ENCODE measurements around the gene PEX16. TPM values are rescaled to one million over a fixed set of nuclear protein-coding genes. Genes with fewer than 3 reads are reported as not detected.

The PEX16 gene
- total and polyA plus RNA-seq, 5 donors from 2014 or later, result 52.6 to 64.1 (median 61.4) TPM

DNA sequence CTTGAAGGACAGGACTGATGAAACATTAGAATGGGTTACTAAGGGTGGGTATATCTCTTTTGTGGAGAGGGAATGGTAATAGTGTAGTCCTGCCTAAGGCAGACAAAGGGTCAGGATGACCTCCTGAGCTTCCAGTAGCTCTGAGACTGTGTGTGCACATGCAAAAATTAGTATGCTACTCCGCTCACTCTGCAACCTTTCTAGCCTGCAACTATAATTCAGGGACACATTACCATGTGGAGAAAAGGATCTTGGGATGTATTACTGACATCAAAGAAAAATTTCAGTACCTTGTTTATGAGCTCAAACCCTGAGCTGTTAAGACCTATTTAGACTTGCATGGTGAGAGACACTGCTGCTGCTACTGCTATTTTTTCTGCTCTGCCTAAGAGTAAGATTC lies 30.2 kb upstream of the PEX16 start:
- H3K36me3 Mint-ChIP-seq, result peaks cover 44% of the 10 kb centered on the region
- no peaks in the 10 kb centered on the region for H3K9me3 ChIP-seq (ENCODE audit: control insufficient read depth in 2 of 2, low read length in 2 of 2)
- no peaks in the 10 kb centered on the region for H3K9me3 Mint-ChIP-seq
- H3K27ac Mint-ChIP-seq, result no peak overlapping the region
- H3K27me3 Mint-ChIP-seq, result no peaks in the 10 kb centered on the region
- no peaks in the 10 kb centered on the region for H3K4me1 ChIP-seq (ENCODE audit: control insufficient read depth, insufficient read depth, low read length, poor library complexity, severe bottlenecking)
- H3K4me3 Mint-ChIP-seq, result peak overlapping the region in 1 of 4 donors; percentile 21
- no peak overlapping the region for H3K27ac ChIP-seq (ENCODE audit: insufficient read depth, low read length, poor library complexity, severe bottlenecking)
- no peak for DNase-seq
- peaks cover 79% of the 10 kb centered on the region for H3K36me3 ChIP-seq (ENCODE audit: control insufficient read depth, insufficient read depth, low read length)
- peaks cover 0 to 1% (median 0%) of the 10 kb centered on the region in 4 donors for H3K4me1 Mint-ChIP-seq
- no peak overlapping the region for H3K4me3 ChIP-seq (ENCODE audit: low read depth, low read length)
- no peaks in the 10 kb centered on the region for H3K27me3 ChIP-seq (ENCODE audit: control insufficient read depth, insufficient read depth, low read length)
- no peak for ATAC-seq (ENCODE audit: low read depth in 2 of 2)

DNA sequence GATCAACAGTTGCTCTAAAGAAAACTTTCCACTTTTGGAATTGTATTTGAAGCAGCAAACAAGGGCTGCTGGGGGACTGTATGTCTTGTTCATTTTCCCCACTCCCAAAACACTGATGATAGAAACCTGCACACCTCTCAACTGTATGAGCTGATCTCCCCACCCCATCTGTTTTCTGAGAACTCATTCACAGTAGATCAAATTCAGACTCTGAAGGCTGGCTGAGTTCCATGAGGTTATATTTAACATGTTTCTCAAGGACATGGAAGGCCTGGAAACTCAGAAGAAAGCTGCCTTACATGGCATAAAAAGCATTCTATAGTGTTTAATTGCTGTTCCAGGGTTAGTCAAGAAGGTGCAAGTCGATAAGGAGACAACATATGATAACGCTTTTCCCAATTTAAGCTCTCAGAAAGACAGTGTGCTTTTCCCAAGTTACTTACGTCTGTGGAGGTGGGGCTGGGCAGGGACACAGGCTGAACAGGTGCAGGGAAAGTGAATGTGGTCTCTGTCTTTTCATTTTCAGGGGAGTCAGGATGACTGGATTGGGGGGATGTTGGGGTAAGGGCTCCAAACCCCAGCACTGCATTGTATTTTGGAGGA lies 27.8 kb upstream of the PEX16 start:
- Mint-ChIP-seq H3K36me3 (peaks cover 58% of the 10 kb centered on the region), H3K4me1 (peaks cover 0 to 1% (median 0%) of the 10 kb centered on the region in 4 donors), H3K27ac (no peak overlapping the region), H3K9me3 (no peaks in the 10 kb centered on the region), H3K27me3 (no peaks in the 10 kb centered on the region), H3K4me3 (no peak overlapping the region)
- DNase-seq (no peak), ATAC-seq (ENCODE audit: low read depth in 2 of 2) (no peak)
- peaks cover 74% of the 10 kb centered on the region for H3K36me3 ChIP-seq (ENCODE audit: control insufficient read depth, insufficient read depth, low read length)
- no peak overlapping the region for H3K27ac ChIP-seq (ENCODE audit: insufficient read depth, low read length, poor library complexity, severe bottlenecking)
- H3K4me3 ChIP-seq (ENCODE audit: low read depth, low read length), result no peak overlapping the region
- H3K4me1 ChIP-seq (ENCODE audit: control insufficient read depth, insufficient read depth, low read length, poor library complexity, severe bottlenecking), result no peaks in the 10 kb centered on the region
- no peaks in the 10 kb centered on the region for H3K27me3 ChIP-seq (ENCODE audit: control insufficient read depth, insufficient read depth, low read length)
- no peaks in the 10 kb centered on the region for H3K9me3 ChIP-seq (ENCODE audit: control insufficient read depth in 2 of 2, low read length in 2 of 2)

DNA sequence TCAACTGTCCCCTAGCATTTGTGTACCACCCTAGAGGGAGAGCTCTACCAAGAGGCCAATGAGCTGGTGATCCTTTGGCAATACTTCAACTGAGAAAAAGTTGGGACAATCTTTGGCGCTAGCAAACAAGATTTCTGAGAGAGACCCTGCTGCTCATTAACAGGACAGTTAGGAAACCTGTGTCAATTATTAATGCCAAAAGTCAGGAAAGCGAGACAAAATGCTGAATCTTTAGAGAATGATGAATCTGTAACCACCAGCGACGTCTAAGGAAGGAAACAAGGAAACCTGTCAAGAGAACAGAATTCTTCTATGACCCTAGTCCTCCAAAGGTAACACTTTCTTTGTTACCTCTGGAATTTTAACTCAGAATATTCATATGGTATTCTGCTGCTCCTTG lies 24.7 kb upstream of the PEX16 start:
- H3K27me3 Mint-ChIP-seq, result no peaks in the 10 kb centered on the region
- H3K36me3 ChIP-seq (ENCODE audit: control insufficient read depth, insufficient read depth, low read length), result peaks cover 56% of the 10 kb centered on the region
- H3K4me1 Mint-ChIP-seq, result no peaks in the 10 kb centered on the region

DNA sequence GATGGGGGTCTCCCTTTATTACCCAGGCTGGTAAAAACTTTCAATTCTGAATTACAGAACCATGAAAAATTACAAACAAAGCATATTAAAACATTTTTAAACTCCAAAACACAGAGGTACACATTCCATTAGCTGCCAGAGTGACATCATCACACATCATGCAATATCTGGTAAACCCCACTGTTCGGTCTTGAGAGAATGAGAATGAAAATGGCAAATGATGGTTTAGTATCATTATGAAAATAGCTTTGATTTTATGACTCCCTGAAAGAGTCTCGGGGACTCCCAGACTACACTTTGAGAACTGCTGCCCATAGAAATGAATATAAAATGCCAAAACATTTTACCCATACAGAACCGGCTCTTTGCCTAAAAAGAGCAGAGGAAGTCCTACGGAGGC lies 23.6 kb upstream of the PEX16 start:
- no peaks in the 10 kb centered on the region for H3K9me3 Mint-ChIP-seq
- H3K27ac Mint-ChIP-seq, result peak overlapping the region in 1 of 3 donors; percentile 14
- peaks cover 58% of the 10 kb centered on the region for H3K36me3 ChIP-seq (ENCODE audit: control insufficient read depth, insufficient read depth, low read length)
- H3K27me3 ChIP-seq (ENCODE audit: control insufficient read depth, insufficient read depth, low read length), result no peaks in the 10 kb centered on the region
- no peaks in the 10 kb centered on the region for H3K4me1 Mint-ChIP-seq
- H3K4me3 Mint-ChIP-seq, result no peak overlapping the region
- no peaks in the 10 kb centered on the region for H3K27me3 Mint-ChIP-seq
- no peak for ATAC-seq (ENCODE audit: low read depth in 2 of 2)
- no peaks in the 10 kb centered on the region for H3K9me3 ChIP-seq (ENCODE audit: control insufficient read depth in 2 of 2, low read length in 2 of 2)
- H3K4me3 ChIP-seq (ENCODE audit: low read depth, low read length), result no peak overlapping the region
- H3K27ac ChIP-seq (ENCODE audit: insufficient read depth, low read length, poor library complexity, severe bottlenecking), result no peak overlapping the region
- H3K36me3 Mint-ChIP-seq, result peaks cover 53% of the 10 kb centered on the region
- DNase-seq, result no peak
- no peaks in the 10 kb centered on the region for H3K4me1 ChIP-seq (ENCODE audit: control insufficient read depth, insufficient read depth, low read length, poor library complexity, severe bottlenecking)

More for the DNA sequence above, 24.7 kb upstream of the PEX16 start:
- H3K36me3 Mint-ChIP-seq, result peaks cover 45% of the 10 kb centered on the region
- Histone ChIP-seq H3K9me3 (ENCODE audit: control insufficient read depth in 2 of 2, low read length in 2 of 2) (no peaks in the 10 kb centered on the region), H3K4me3 (ENCODE audit: low read depth, low read length) (no peak overlapping the region), H3K4me1 (ENCODE audit: control insufficient read depth, insufficient read depth, low read length, poor library complexity, severe bottlenecking) (no peaks in the 10 kb centered on the region), H3K27me3 (ENCODE audit: control insufficient read depth, insufficient read depth, low read length) (no peaks in the 10 kb centered on the region), H3K27ac (ENCODE audit: insufficient read depth, low read length, poor library complexity, severe bottlenecking) (no peak overlapping the region)
- H3K27ac Mint-ChIP-seq, result peak overlapping the region in 1 of 3 donors; percentile 12
- no peaks in the 10 kb centered on the region for H3K9me3 Mint-ChIP-seq
- H3K4me3 Mint-ChIP-seq, result no peak overlapping the region
- DNase-seq (no peak), ATAC-seq (ENCODE audit: low read depth in 2 of 2) (no peak)

DNA sequence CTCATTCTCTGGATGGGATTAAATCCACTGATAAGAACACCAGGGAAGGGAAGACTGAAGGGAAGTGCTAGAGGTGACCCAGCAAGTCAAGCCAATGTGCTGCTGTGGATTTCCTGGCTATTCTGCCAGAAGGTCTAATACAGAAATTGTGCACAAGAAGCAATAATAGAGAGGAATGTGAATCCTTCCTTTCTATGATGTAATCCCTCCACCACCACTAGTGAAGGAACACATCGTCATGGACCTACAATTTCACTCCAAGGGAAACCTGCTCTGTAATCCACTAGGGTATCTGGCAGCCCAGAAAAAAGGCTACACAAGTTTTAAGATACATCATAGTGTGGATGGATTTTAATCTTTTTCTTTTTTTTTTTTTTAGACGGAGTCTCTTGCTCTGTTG lies 22.2 kb upstream of the PEX16 start:
- Mint-ChIP-seq H3K27me3 (no peaks in the 10 kb centered on the region), H3K36me3 (peaks cover 41% of the 10 kb centered on the region)
- H3K36me3 ChIP-seq (ENCODE audit: control insufficient read depth, insufficient read depth, low read length), result peaks cover 61% of the 10 kb centered on the region

GRCh38 chr11:45937916-45938315 lies 20.2 kb upstream of the PEX16 start:
- Histone ChIP-seq H3K36me3 (ENCODE audit: control insufficient read depth, insufficient read depth, low read length) (peaks cover 67% of the 10 kb centered on the region), H3K4me1 (ENCODE audit: control insufficient read depth, insufficient read depth, low read length, poor library complexity, severe bottlenecking) (no peaks in the 10 kb centered on the region), H3K27ac (ENCODE audit: insufficient read depth, low read length, poor library complexity, severe bottlenecking) (no peak overlapping the region), H3K27me3 (ENCODE audit: control insufficient read depth, insufficient read depth, low read length) (no peaks in the 10 kb centered on the region), H3K9me3 (ENCODE audit: control insufficient read depth in 2 of 2, low read length in 2 of 2) (no peaks in the 10 kb centered on the region), H3K4me3 (ENCODE audit: low read depth, low read length) (no peak overlapping the region)
- no peaks in the 10 kb centered on the region for H3K9me3 Mint-ChIP-seq
- ATAC-seq (ENCODE audit: low read depth in 2 of 2) (no peak), DNase-seq (no peak)
- H3K27me3 Mint-ChIP-seq, result no peaks in the 10 kb centered on the region
- H3K4me1 Mint-ChIP-seq, result no peaks in the 10 kb centered on the region
- H3K36me3 Mint-ChIP-seq, result peaks cover 33% of the 10 kb centered on the region
- H3K27ac Mint-ChIP-seq, result no peak overlapping the region
- H3K4me3 Mint-ChIP-seq, result no peak overlapping the region

More for the DNA sequence above, 22.2 kb upstream of the PEX16 start:
- no peak overlapping the region for H3K4me3 Mint-ChIP-seq
- Histone ChIP-seq H3K9me3 (ENCODE audit: control insufficient read depth in 2 of 2, low read length in 2 of 2) (no peaks in the 10 kb centered on the region), H3K4me3 (ENCODE audit: low read depth, low read length) (no peak overlapping the region), H3K27me3 (ENCODE audit: control insufficient read depth, insufficient read depth, low read length) (no peaks in the 10 kb centered on the region), H3K27ac (ENCODE audit: insufficient read depth, low read length, poor library complexity, severe bottlenecking) (no peak overlapping the region), H3K4me1 (ENCODE audit: control insufficient read depth, insufficient read depth, low read length, poor library complexity, severe bottlenecking) (no peaks in the 10 kb centered on the region)
- no peak overlapping the region for H3K27ac Mint-ChIP-seq
- DNase-seq (no peak), ATAC-seq (ENCODE audit: low read depth in 2 of 2) (no peak)
- H3K9me3 Mint-ChIP-seq, result no peaks in the 10 kb centered on the region
- H3K4me1 Mint-ChIP-seq, result no peaks in the 10 kb centered on the region

DNA sequence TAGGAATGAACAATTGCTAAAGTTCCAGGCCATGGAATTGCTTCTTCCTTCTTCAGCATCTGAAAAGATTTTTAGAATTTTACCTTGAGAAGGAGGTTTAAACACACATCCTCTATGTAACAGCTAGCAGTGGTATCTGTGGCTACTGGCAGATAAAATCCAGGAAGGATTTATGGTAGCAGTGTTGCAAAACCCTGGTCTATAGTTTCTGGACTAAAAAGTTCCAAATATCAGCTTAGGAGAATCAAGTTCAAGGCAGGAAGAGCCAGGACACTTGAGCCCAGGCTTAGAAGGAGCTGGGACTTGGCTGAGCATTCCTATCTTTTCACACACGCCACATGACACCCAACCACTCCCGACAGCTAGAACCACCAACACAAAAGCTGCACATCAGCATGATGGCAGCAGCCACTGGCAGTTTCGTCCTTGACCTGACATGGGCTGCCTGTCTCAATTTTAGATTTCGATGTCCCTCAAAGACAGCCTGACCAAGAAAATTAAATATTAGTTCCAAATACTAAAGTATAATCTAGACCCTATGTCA lies 18.9 kb upstream of the PEX16 start:
- H3K36me3 Mint-ChIP-seq, result peaks cover 28% of the 10 kb centered on the region

More for the DNA sequence above, 18.9 kb upstream of the PEX16 start:
- H3K9me3 Mint-ChIP-seq, result no peaks in the 10 kb centered on the region
- H3K36me3 ChIP-seq (ENCODE audit: control insufficient read depth, insufficient read depth, low read length), result peaks cover 59% of the 10 kb centered on the region
- no peak overlapping the region for H3K4me3 ChIP-seq (ENCODE audit: low read depth, low read length)
- H3K9me3 ChIP-seq (ENCODE audit: control insufficient read depth in 2 of 2, low read length in 2 of 2), result no peaks in the 10 kb centered on the region
- no peaks in the 10 kb centered on the region for H3K27me3 ChIP-seq (ENCODE audit: control insufficient read depth, insufficient read depth, low read length)
- H3K4me1 Mint-ChIP-seq, result peaks cover 0 to 5% (median 3%) of the 10 kb centered on the region in 4 donors
- H3K27ac ChIP-seq (ENCODE audit: insufficient read depth, low read length, poor library complexity, severe bottlenecking), result no peak overlapping the region
- no peak for DNase-seq
- H3K4me3 Mint-ChIP-seq, result no peak overlapping the region
- H3K27me3 Mint-ChIP-seq, result no peaks in the 10 kb centered on the region
- H3K4me1 ChIP-seq (ENCODE audit: control insufficient read depth, insufficient read depth, low read length, poor library complexity, severe bottlenecking), result peaks cover 2% of the 10 kb centered on the region
- H3K27ac Mint-ChIP-seq, result no peak overlapping the region
- no peak for ATAC-seq (ENCODE audit: low read depth in 2 of 2)

All from CD4-positive, CD25-positive, alpha-beta regulatory T cell (primary cell).